Fibroblast of villous mesenchyme (primary cell): ENCODE data around the gene TTC3. TPM values are rescaled to one million over a fixed set of nuclear protein-coding genes. Genes with fewer than 3 reads are reported as not detected.

Source experiments
- DNase-seq: peaks from one replicate; pipeline ENCODE4 v3.0.0-alpha.2; 2010; ENCODE audit warnings: low read depth
- H3K4me3 ChIP-seq: 2 replicates; pipeline ENCODE4 v1.5.1; 2011; ENCODE audit warnings: low read depth, mild to moderate bottlenecking, low read length
- CTCF ChIP-seq: IDR thresholded peaks from 2 replicates; pipeline ENCODE4 v1.5.1; 2012; ENCODE audit warnings: low read depth, mild to moderate bottlenecking, low read length; ENCODE audit not compliant: insufficient read depth
- total RNA-seq: library from RNA; depleted of rRNA; stranded (reverse); fragments of >200 nt; gene quantifications from 2 replicates; pipeline ENCODE4 v1.2.3, GENCODE V29; 2012

Gene TTC3
- total RNA-seq, 1 donor, result 339 TPM

DNA sequence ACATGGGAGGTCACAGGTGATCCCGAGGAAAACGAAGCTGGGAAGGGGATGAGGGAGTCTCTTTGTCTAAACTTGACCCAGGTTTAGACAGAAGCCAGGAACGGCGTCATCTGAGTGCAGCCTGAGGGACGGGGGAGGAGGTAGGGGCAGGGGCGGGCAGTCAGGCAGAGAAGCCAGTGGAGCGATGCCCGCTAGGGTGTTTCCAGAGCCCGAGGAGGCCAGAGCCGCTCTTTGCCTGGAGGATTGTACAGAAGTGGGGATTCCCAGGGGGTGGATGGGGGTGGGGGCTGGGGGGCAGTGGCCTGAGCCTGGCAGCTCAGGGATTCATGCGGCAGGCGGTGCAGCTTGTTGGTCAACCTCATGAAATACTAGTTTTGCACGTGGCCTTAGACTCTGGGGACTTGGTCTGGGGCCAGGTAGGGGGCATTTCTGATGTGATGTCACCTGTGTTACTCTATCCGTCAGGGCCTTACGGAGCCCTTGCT, 135.7 kb downstream of the TTC3 start:
- no peak overlapping the region for H3K4me3 ChIP-seq
- TF ChIP-seq CTCF, result no peak
- DNase-seq, result no peak

GRCh38 chr21:37210130-37210529, 137.1 kb downstream of the TTC3 start:
- no peak overlapping the region for H3K4me3 ChIP-seq
- no peak for TF ChIP-seq CTCF
- DNase-seq, result no peak

DNA sequence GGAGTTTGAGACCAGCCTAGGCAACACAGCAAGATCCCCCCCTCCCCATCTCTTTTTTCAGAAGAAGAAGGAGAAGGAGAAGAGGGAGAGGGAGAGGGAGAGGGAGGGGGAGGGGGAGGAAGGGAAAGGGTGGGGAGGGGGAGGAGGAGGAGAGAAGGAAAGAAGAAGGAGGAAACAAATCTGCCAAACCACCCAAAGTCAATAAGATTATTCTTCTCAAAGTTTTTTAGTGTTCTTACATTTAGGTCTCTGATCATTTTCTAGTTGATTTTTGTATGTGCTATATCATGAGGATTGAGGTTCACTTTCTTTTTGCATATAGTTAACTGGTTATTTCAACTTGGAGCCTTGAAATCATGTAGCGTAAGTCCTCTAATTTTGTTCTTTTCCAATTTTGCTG, 137.7 kb downstream of the TTC3 start:
- DNase-seq, result no peak
- no peak for TF ChIP-seq CTCF
- no peak overlapping the region for H3K4me3 ChIP-seq

GRCh38 chr21:37214952-37215351, 141.9 kb downstream of the TTC3 start:
- no peak for DNase-seq
- TF ChIP-seq CTCF, result no peak
- no peak overlapping the region for H3K4me3 ChIP-seq

GRCh38 chr21:37219761-37220432, 146.8 kb downstream of the TTC3 start:
- H3K4me3 ChIP-seq, result peak overlapping the region; percentile 68
- peak; percentile 8 for DNase-seq
- no peak for TF ChIP-seq CTCF

- peak overlapping the region; percentile 68 for H3K4me3 ChIP-seq
- TF ChIP-seq CTCF, result peak; percentile 22
- peak; percentile 59 for DNase-seq
Measured at GRCh38 chr21:37220433-37220980, 147.5 kb downstream of the TTC3 start.
